ENCODE measurements around the gene KIAA1614.

Gene KIAA1614

GRCh38 chr1:180886338-180886737 lies 26.4 kb upstream of the KIAA1614 start:
- H3K36me3 Mint-ChIP-seq (ENCODE audit: low read depth), result peaks cover 15% of the 10 kb centered on the region
- H3K27me3 Mint-ChIP-seq (ENCODE audit: low read depth, poor library complexity), result no peaks in the 10 kb centered on the region
- DNase-seq, result no peak
- no peak for TF ChIP-seq CTCF (IDR thresholded peaks at IDR 0.05)
- H3K4me3 Mint-ChIP-seq, result no peak overlapping the region
- no peak overlapping the region for H3K27ac Mint-ChIP-seq
- H3K9me3 Mint-ChIP-seq, result no peaks in the 10 kb centered on the region
- peaks cover 5% of the 10 kb centered on the region for H3K4me1 Mint-ChIP-seq

GRCh38 chr1:180887841-180888240 lies 24.9 kb upstream of the KIAA1614 start:
- H3K36me3 Mint-ChIP-seq (ENCODE audit: low read depth), result peaks cover 15% of the 10 kb centered on the region
- H3K4me1 Mint-ChIP-seq, result peaks cover 3% of the 10 kb centered on the region
- H3K27me3 Mint-ChIP-seq (ENCODE audit: low read depth, poor library complexity), result no peaks in the 10 kb centered on the region
- TF ChIP-seq CTCF (IDR thresholded peaks at IDR 0.05), result no peak
- no peak for DNase-seq
- no peaks in the 10 kb centered on the region for H3K9me3 Mint-ChIP-seq
- no peak overlapping the region for H3K4me3 Mint-ChIP-seq
- no peak overlapping the region for H3K27ac Mint-ChIP-seq

- H3K27ac Mint-ChIP-seq, result no peak overlapping the region
These were observed 23.8 kb upstream of the KIAA1614 start for GRCh38 chr1:180888870-180889269.

GRCh38 chr1:180889325-180889724 lies 23.4 kb upstream of the KIAA1614 start:
- H3K9me3 Mint-ChIP-seq, result no peaks in the 10 kb centered on the region
- no peak overlapping the region for H3K27ac Mint-ChIP-seq
- peaks cover 4% of the 10 kb centered on the region for H3K4me1 Mint-ChIP-seq
- H3K4me3 Mint-ChIP-seq, result no peak overlapping the region
- no peak for TF ChIP-seq CTCF (IDR thresholded peaks at IDR 0.05)
- H3K36me3 Mint-ChIP-seq (ENCODE audit: low read depth), result peaks cover 6% of the 10 kb centered on the region
- H3K27me3 Mint-ChIP-seq (ENCODE audit: low read depth, poor library complexity), result no peaks in the 10 kb centered on the region
- DNase-seq, result no peak

More at GRCh38 chr1:180888870-180889269, 23.8 kb upstream of the KIAA1614 start:
- Mint-ChIP-seq H3K4me1 (peaks cover 4% of the 10 kb centered on the region), H3K36me3 (ENCODE audit: low read depth) (peaks cover 10% of the 10 kb centered on the region), H3K27me3 (ENCODE audit: low read depth, poor library complexity) (no peaks in the 10 kb centered on the region), H3K9me3 (no peaks in the 10 kb centered on the region), H3K4me3 (no peak overlapping the region)
- no peak for TF ChIP-seq CTCF (IDR thresholded peaks at IDR 0.05)
- no peak for DNase-seq

- Mint-ChIP-seq H3K9me3 (no peaks in the 10 kb centered on the region), H3K27ac (no peak overlapping the region), H3K4me3 (no peak overlapping the region), H3K4me1 (peaks cover 4% of the 10 kb centered on the region), H3K36me3 (ENCODE audit: low read depth) (peaks cover 10% of the 10 kb centered on the region), H3K27me3 (ENCODE audit: low read depth, poor library complexity) (peaks cover 5% of the 10 kb centered on the region)
- TF ChIP-seq CTCF (IDR thresholded peaks at IDR 0.05), result no peak
- DNase-seq, result no peak
These were observed 20.4 kb upstream of the KIAA1614 start for GRCh38 chr1:180892272-180892671.

- no peak for TF ChIP-seq CTCF (IDR thresholded peaks at IDR 0.05)
- H3K27me3 Mint-ChIP-seq (ENCODE audit: low read depth, poor library complexity), result peaks cover 6% of the 10 kb centered on the region
- no peak overlapping the region for H3K27ac Mint-ChIP-seq
- H3K4me1 Mint-ChIP-seq, result peaks cover 4% of the 10 kb centered on the region
- H3K4me3 Mint-ChIP-seq, result no peak overlapping the region
- peaks cover 8% of the 10 kb centered on the region for H3K36me3 Mint-ChIP-seq (ENCODE audit: low read depth)
- H3K9me3 Mint-ChIP-seq, result no peaks in the 10 kb centered on the region
- no peak for DNase-seq
These were observed 20.0 kb upstream of the KIAA1614 start for GRCh38 chr1:180892675-180893074.

Measured in nephron progenitor cell (in vitro differentiated cells).